GM12873 (cell line): ENCODE results near the gene SRI.

Experiments used
- CTCF ChIP-seq: IDR thresholded peaks from 2 replicates; pipeline ENCODE4 v1.5.1; 2012; ENCODE audit warnings: low read depth, mild to moderate bottlenecking, moderate library complexity, low read length, control low read depth; ENCODE audit not compliant: insufficient read depth; ENCODE audit errors: missing control alignments

Gene SRI

GRCh38 chr7:88176190-88176589 is 43.6 kb downstream of the SRI start:
- TF ChIP-seq CTCF, result no peak

- no peak for TF ChIP-seq CTCF
These were observed 47.0 kb downstream of the SRI start for GRCh38 chr7:88172842-88173241.

- TF ChIP-seq CTCF, result peak; percentile 55
These were observed 50.0 kb downstream of the SRI start for GRCh38 chr7:88169717-88170320.

- no peak for TF ChIP-seq CTCF
These were observed 52.1 kb downstream of the SRI start for GRCh38 chr7:88167721-88168120.

- TF ChIP-seq CTCF, result no peak
These were observed 52.6 kb downstream of the SRI start for GRCh38 chr7:88167223-88167622.

- TF ChIP-seq CTCF, result no peak
These were observed 54.1 kb downstream of the SRI start for GRCh38 chr7:88165697-88166096.

- TF ChIP-seq CTCF, result no peak
These were observed 63.5 kb downstream of the SRI start for GRCh38 chr7:88156356-88156755.

GRCh38 chr7:88155756-88156155 is 64.1 kb downstream of the SRI start:
- no peak for TF ChIP-seq CTCF
